HCT116 (cell line): ENCODE data around the gene DTX1. TPM values are rescaled to one million over a fixed set of nuclear protein-coding genes. Genes with fewer than 3 reads are reported as not detected.

Experiments
- ATAC-seq: fragments of 200-7000 bp; cut with Tn5 transposase; 2 replicates; pipeline ENCODE4 v1.9.1; 2020; ENCODE audit warnings: mild to moderate bottlenecking, moderate library complexity
- BruUV-seq: library from RNA; stranded (reverse); fragments of 400-500 nt; replicated peaks from 2 replicates; lab custom pipeline; 2021; lab: Mats Ljungman, UMichigan
- CTCF ChIA-PET: fragments of 300-600 bp; sonication (Branson Sonifier 250); formaldehyde crosslinking; loops from one replicate; lab custom pipeline; 2021; ENCODE audit warnings: antibody characterized with exemption; lab: Charles Lee
- POLR2A ChIA-PET: fragments of 300-600, 350-600 bp; sonication (Branson Sonifier 250); formaldehyde crosslinking; loops from one replicate; lab custom pipeline; 2021; ENCODE audit warnings: antibody characterized with exemption; lab: Charles Lee
- RAD21 ChIA-PET, 2 experiments: fragments of 300-600 bp; sonication (Branson Sonifier 250); formaldehyde crosslinking; loops; one replicate each; lab custom pipeline; 2023; ENCODE audit warnings: low total read pairs in 2 of 2; ENCODE audit not compliant: uncharacterized antibody in 2 of 2, unreplicated experiment in 2 of 2, low non-redundant PET in 1 of 2; lab: Charles Lee
- DNase-seq: peaks from one replicate; pipeline ENCODE4 v3.0.0-alpha.2; 2010; ENCODE audit warnings: low read depth, low spot score
- H2AFZ ChIP-seq: fragments of 200-600 bp; shearing (Covaris generic), sonication (generic); 2 replicates; pipeline ENCODE4 v1.6.1; 2017; ENCODE audit warnings: low read depth, mixed run types, mixed read lengths, antibody characterized with exemption, low read length; ENCODE audit not compliant: poor library complexity, severe bottlenecking
- H3K27ac ChIP-seq: 2 replicates; pipeline ENCODE4 v1.5.1; 2012; ENCODE audit warnings: low read depth, low read length
- H3K27me3 ChIP-seq: fragments of 200-600 bp; sonication (generic); 2 replicates; pipeline ENCODE4 v1.6.1; 2016; ENCODE audit warnings: mixed run types, low read length, mixed read lengths; ENCODE audit not compliant: insufficient read depth
- H3K36me3 ChIP-seq, 2 experiments: fragments of 200-500 bp in 1 of 2; fragments of 200-600 bp in 1 of 2; sonication (Bioruptor generic) in 1 of 2; sonication (generic) in 1 of 2; 2 replicates each; pipeline versions ENCODE4 v1.5.1 to v1.6.1; 2014 to 2016; ENCODE audit warnings: low read length in 2 of 2, inconsistent platforms in 1 of 2, mixed read lengths in 1 of 2, mixed run types in 1 of 2; ENCODE audit not compliant: insufficient read depth in 2 of 2, control insufficient read depth in 1 of 2
- H3K4me1 ChIP-seq, 2 experiments: fragments of 200-600 bp in 1 of 2; sonication (generic) in 1 of 2; 2 replicates each; pipeline versions ENCODE4 v1.5.1 to v1.6.1; 2012 to 2017; ENCODE audit warnings: low read length in 2 of 2, inconsistent platforms in 1 of 2, mild to moderate bottlenecking in 1 of 2, mixed read lengths in 1 of 2, mixed run types in 1 of 2, moderate library complexity in 1 of 2; ENCODE audit not compliant: insufficient read depth in 2 of 2, control insufficient read depth in 1 of 2
- H3K4me2 ChIP-seq: fragments of 200-600 bp; sonication (generic); 2 replicates; pipeline ENCODE4 v1.6.1; 2017; ENCODE audit warnings: mixed run types, low read length, mixed read lengths
- H3K4me3 ChIP-seq, 2 experiments: fragments of 200-600 bp in 1 of 2; sonication (generic) in 1 of 2; replicated peaks in 1 of 2; 2 replicates each; pipeline ENCODE4 v1.5.1; 2011 to 2016; ENCODE audit warnings: low read length in 2 of 2, control low read depth in 1 of 2, low read depth in 1 of 2, mild to moderate bottlenecking in 1 of 2, mixed read lengths in 1 of 2, mixed run types in 1 of 2
- H3K79me2 ChIP-seq: fragments of 200-600 bp; sonication (generic); 2 replicates; pipeline ENCODE4 v1.6.1; 2017; ENCODE audit warnings: mild to moderate bottlenecking, mixed run types, low read length, moderate library complexity, mixed read lengths; ENCODE audit not compliant: insufficient read depth
- H3K9ac ChIP-seq: fragments of 200-600 bp; sonication (generic); 2 replicates; pipeline ENCODE4 v1.6.1; 2016; ENCODE audit warnings: low read length, mixed read lengths
- H3K9me2 ChIP-seq: fragments of 200-600 bp; sonication (generic), shearing (Covaris generic); 2 replicates; pipeline ENCODE4 v1.6.1; 2017; ENCODE audit warnings: mixed run types, mild to moderate bottlenecking, moderate library complexity; ENCODE audit not compliant: insufficient read depth
- H3K9me3 ChIP-seq, 2 experiments: fragments of 200-500 bp in 1 of 2; fragments of 200-600 bp in 1 of 2; sonication (Bioruptor generic) in 1 of 2; sonication (generic) in 1 of 2; 2 replicates each; pipeline ENCODE4 v1.6.1; 2014 to 2017; ENCODE audit warnings: low read length in 2 of 2, mixed read lengths in 2 of 2, inconsistent platforms in 1 of 2, low read depth in 1 of 2, mild to moderate bottlenecking in 1 of 2, mixed run types in 1 of 2, moderate library complexity in 1 of 2; ENCODE audit not compliant: control insufficient read depth in 1 of 2, insufficient read depth in 1 of 2
- H4K20me1 ChIP-seq: fragments of 200-600 bp; sonication (generic), shearing (Covaris generic); 2 replicates; pipeline ENCODE4 v1.6.1; 2017; ENCODE audit warnings: mixed run types, mild to moderate bottlenecking, moderate library complexity; ENCODE audit not compliant: insufficient read depth
- CBX3 ChIP-seq: IDR thresholded peaks from 2 replicates; pipeline ENCODE4 v1.6.1; 2012; ENCODE audit warnings: low read depth
- CEBPB ChIP-seq: IDR thresholded peaks from 2 replicates; pipeline ENCODE4 v1.6.1; 2012; ENCODE audit warnings: low read depth
- EGR1 ChIP-seq: IDR thresholded peaks from 2 replicates; pipeline ENCODE4 v1.6.1; 2012; ENCODE audit warnings: low read depth
- ELF1 ChIP-seq: IDR thresholded peaks from 2 replicates; pipeline ENCODE4 v1.6.1; 2012; ENCODE audit warnings: low read depth, borderline replicate concordance
- EZH2phosphoT487 ChIP-seq: fragments of 200-600 bp; IDR thresholded peaks from 2 replicates; pipeline ENCODE4 v1.6.1; 2018; ENCODE audit warnings: antibody characterized with exemption, borderline replicate concordance
- FOSL1 ChIP-seq: IDR thresholded peaks from 2 replicates; pipeline ENCODE4 v1.6.1; 2012; ENCODE audit warnings: low read depth
- JUND ChIP-seq: IDR thresholded peaks from 2 replicates; pipeline ENCODE4 v1.6.1; 2012
- MAX ChIP-seq: IDR thresholded peaks from 2 replicates; pipeline ENCODE4 v1.6.1; 2012
- POLR2AphosphoS5 ChIP-seq: IDR thresholded peaks from 2 replicates; pipeline ENCODE4 v1.6.1; 2011; ENCODE audit warnings: mild to moderate bottlenecking, low read depth, low read length, moderate library complexity
- RAD21 ChIP-seq: IDR thresholded peaks from 2 replicates; pipeline ENCODE4 v1.6.1; 2012; ENCODE audit warnings: low read depth, mild to moderate bottlenecking
- REST ChIP-seq: IDR thresholded peaks from 2 replicates; pipeline ENCODE4 v1.6.1; 2012; ENCODE audit warnings: low read depth
- SIN3A ChIP-seq: IDR thresholded peaks from 2 replicates; pipeline ENCODE4 v1.6.1; 2012; ENCODE audit warnings: low read depth
- SP1 ChIP-seq: IDR thresholded peaks from 2 replicates; pipeline ENCODE4 v1.6.1; 2012; ENCODE audit warnings: low read depth
- SRF ChIP-seq: IDR thresholded peaks from 2 replicates; pipeline ENCODE4 v1.6.1; 2012; ENCODE audit warnings: low read depth
- TCF7L2 ChIP-seq: IDR thresholded peaks from 2 replicates; pipeline ENCODE4 v1.7.0; 2011; ENCODE audit warnings: borderline replicate concordance, inconsistent platforms; ENCODE audit not compliant: insufficient read depth, insufficient read length; ENCODE audit errors: extremely low read depth
- ZBTB33 ChIP-seq: IDR thresholded peaks from 2 replicates; pipeline ENCODE4 v1.6.1; 2011; ENCODE audit warnings: mild to moderate bottlenecking, low read length, moderate library complexity; ENCODE audit not compliant: insufficient replicate concordance; ENCODE audit errors: extremely low read depth
- ZNF274 ChIP-seq: fragments of 200-500 bp; sonication (Bioruptor generic); IDR thresholded peaks from 2 replicates; pipeline ENCODE4 v1.6.1; 2014; ENCODE audit warnings: mild to moderate bottlenecking, low read depth, low read length, inconsistent platforms
- intact Hi-C: fragments of 100-400 bp; cut with micrococcal nuclease; formaldehyde crosslinking; loops from 2 replicates; pipeline ENCODE4 v1.10.0; 2022
- total RNA-seq: library from RNA; stranded (reverse); gene quantifications from one replicate; pipeline ENCODE4 v1.2.1, GENCODE V29; 2021; ENCODE audit not compliant: unreplicated experiment

DTX1 gene
- total RNA-seq, 1 experiment from 2014 or later, result not detected

GRCh38 chr12:113016796-113017195 lies 39.7 kb upstream of the DTX1 start:
- DNase-seq, result no peak
- no peaks in the 10 kb centered on the region for H3K9me2 ChIP-seq
- peaks cover 0 to 7% of the 10 kb centered on the region in 2 experiments; a peak in 2 of 4 replicates for H3K4me1 ChIP-seq
- no peak overlapping the region for H3K27ac ChIP-seq
- no peak overlapping the region for H2AFZ ChIP-seq
- H3K9ac ChIP-seq, result no peak overlapping the region
- no peak overlapping the region for H3K4me2 ChIP-seq
- ChIA-PET POLR2A (no interaction called here), CTCF (no interaction called here), RAD21 (no interaction called here)
- no TSS peak for BruUV-seq
- no peaks in the 10 kb centered on the region for H4K20me1 ChIP-seq
- no peak for ATAC-seq
- H3K4me3 ChIP-seq, result no peak overlapping the region
- no peaks in the 10 kb centered on the region for H3K79me2 ChIP-seq
- H3K9me3 ChIP-seq, result 0 out of 4 replicates have a peak, but pooled peaks cover 0 to under 1% of the 10 kb centered on the region in 2 experiments
- intact Hi-C loops, result no loop called here
- no peaks in the 10 kb centered on the region for H3K27me3 ChIP-seq
- TF ChIP-seq ELF1 (no peak), POLR2AphosphoS5 (no peak), FOSL1 (no peak), EZH2phosphoT487 (no peak), CEBPB (no peak), TCF7L2 (no peak), MAX (no peak), ZNF274 (no peak), SIN3A (no peak), JUND (no peak), ZBTB33 (no peak), SP1 (no peak), EGR1 (no peak), CBX3 (no peak), REST (no peak), SRF (no peak), RAD21 (no peak)
- H3K36me3 ChIP-seq, result no peaks in the 10 kb centered on the region
